Glutamatergic neuron (in vitro differentiated cells): ENCODE data around the gene DPM2. TPM values are rescaled to one million over a fixed set of nuclear protein-coding genes. Genes with fewer than 3 reads are reported as not detected.

Experiments used
- DNase-seq: peaks from one replicate; pipeline ENCODE4 v3.0.0; 2022
- H3K27ac Mint-ChIP-seq: one replicate; pipeline ENCODE4 v1.8.0; 2020; ENCODE audit warnings: mild to moderate bottlenecking, mixed read lengths, inconsistent platforms; ENCODE audit not compliant: unreplicated experiment
- H3K27me3 Mint-ChIP-seq: one replicate; pipeline ENCODE4 v1.8.0; 2020; ENCODE audit warnings: mild to moderate bottlenecking, moderate library complexity, mixed read lengths, inconsistent platforms; ENCODE audit not compliant: unreplicated experiment
- H3K36me3 Mint-ChIP-seq: one replicate; pipeline ENCODE4 v1.8.0; 2020; ENCODE audit warnings: mild to moderate bottlenecking, mixed read lengths, inconsistent platforms; ENCODE audit not compliant: unreplicated experiment
- H3K4me1 Mint-ChIP-seq: one replicate; pipeline ENCODE4 v1.8.0; 2020; ENCODE audit warnings: mild to moderate bottlenecking, low read depth, mixed read lengths, inconsistent platforms; ENCODE audit not compliant: unreplicated experiment
- H3K4me3 Mint-ChIP-seq: one replicate; pipeline ENCODE4 v1.8.0; 2020; ENCODE audit warnings: mild to moderate bottlenecking, mixed read lengths, inconsistent platforms; ENCODE audit not compliant: unreplicated experiment
- H3K9me3 Mint-ChIP-seq: one replicate; pipeline ENCODE4 v1.8.0; 2020; ENCODE audit warnings: mild to moderate bottlenecking, moderate library complexity, mixed read lengths, inconsistent platforms; ENCODE audit not compliant: unreplicated experiment
- total RNA-seq: library from RNA; stranded (reverse); fragmentation: NEBNext Ultra II Directional; extraction: Animal tissue kit (Norgen Biotek cat#: 25700); gene quantifications from one replicate; pipeline ENCODE4 v1.2.1, GENCODE V29; 2021; ENCODE audit not compliant: unreplicated experiment
- TF ChIP-seq, protein P1 (sequence below): fragments of 200-600 bp; sonication (generic); IDR thresholded peaks from one replicate; pipeline ENCODE4 v1.5.0; 2021; ENCODE audit not compliant: partially characterized antibody, unreplicated experiment

Gene DPM2
- total RNA-seq, 1 donor from 2014 or later: 35.3 TPM

DNA sequence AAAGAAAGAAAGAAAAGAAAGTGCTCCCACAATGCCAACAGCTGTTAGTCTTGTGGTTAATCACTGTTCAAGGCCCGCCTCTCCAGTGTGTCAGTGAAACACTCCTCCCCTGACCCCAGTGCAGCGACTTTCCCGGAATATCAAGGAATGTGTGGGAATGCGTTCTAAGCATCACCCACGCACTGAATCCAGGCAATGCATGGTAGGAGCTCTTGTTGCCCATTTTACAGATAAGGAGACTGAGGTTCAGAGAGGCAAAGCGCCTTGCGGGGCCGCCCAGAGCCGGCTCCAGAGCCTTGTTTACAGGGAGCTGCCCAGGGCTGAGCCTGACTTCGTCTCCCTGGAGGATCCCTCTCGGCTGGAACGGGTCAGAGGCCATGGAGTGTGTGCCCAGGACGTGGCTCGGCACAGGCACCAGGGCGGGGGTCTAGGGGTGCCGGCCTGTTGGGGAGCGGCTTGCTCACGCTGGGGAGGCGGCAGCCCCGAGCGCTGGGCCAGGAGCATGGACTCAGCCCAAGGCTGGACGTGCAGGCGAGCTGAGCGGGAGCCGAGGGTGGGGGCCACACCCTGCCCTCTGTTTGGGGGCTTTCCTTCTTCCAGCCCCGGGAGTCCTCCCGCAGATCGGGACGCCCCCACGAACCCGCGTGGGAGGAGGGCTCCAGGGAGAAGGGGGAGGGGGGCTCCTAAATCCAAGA is 39.1 kb downstream of the DPM2 start:
- H3K27me3 Mint-ChIP-seq: peaks cover 3% of the 10 kb centered on the region
- H3K27ac Mint-ChIP-seq: peak overlapping the region; percentile 38
- peak overlapping the region; percentile 85 for H3K4me3 Mint-ChIP-seq
- TF ChIP-seq, protein P1, sequence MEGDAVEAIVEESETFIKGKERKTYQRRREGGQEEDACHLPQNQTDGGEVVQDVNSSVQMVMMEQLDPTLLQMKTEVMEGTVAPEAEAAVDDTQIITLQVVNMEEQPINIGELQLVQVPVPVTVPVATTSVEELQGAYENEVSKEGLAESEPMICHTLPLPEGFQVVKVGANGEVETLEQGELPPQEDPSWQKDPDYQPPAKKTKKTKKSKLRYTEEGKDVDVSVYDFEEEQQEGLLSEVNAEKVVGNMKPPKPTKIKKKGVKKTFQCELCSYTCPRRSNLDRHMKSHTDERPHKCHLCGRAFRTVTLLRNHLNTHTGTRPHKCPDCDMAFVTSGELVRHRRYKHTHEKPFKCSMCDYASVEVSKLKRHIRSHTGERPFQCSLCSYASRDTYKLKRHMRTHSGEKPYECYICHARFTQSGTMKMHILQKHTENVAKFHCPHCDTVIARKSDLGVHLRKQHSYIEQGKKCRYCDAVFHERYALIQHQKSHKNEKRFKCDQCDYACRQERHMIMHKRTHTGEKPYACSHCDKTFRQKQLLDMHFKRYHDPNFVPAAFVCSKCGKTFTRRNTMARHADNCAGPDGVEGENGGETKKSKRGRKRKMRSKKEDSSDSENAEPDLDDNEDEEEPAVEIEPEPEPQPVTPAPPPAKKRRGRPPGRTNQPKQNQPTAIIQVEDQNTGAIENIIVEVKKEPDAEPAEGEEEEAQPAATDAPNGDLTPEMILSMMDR: no peak
- H3K36me3 Mint-ChIP-seq: peaks cover 9% of the 10 kb centered on the region
- no peak for DNase-seq
- peaks cover 1% of the 10 kb centered on the region for H3K4me1 Mint-ChIP-seq
- H3K9me3 Mint-ChIP-seq: peaks cover 5% of the 10 kb centered on the region

DNA sequence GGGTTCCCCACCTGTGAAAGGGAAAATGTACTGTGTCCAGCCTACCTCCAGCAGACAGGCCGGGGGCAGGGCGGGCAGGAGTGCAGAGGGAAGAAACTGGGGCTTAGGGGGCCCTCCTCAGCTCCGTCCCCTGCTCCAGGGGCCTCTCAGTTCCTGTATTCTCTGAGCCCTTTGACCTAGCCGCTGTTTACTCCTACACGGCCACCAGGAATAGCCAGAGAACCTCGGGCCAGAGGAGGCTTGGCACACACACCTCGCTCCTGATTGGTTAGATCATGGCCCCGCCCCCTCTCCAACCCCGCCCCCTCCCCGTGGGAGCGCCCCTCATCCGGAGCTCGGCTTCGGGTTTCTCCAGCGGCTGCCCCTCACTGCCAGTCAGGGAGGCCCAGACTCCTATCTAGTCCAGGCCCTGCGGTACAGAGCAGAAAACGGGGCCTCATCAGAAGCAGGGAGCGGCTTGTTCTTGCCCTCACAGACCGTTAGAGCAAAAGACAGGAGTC is 40.4 kb downstream of the DPM2 start:
- H3K9me3 Mint-ChIP-seq: peaks cover 5% of the 10 kb centered on the region
- H3K27me3 Mint-ChIP-seq: peaks cover 3% of the 10 kb centered on the region
- peaks cover 1% of the 10 kb centered on the region for H3K4me1 Mint-ChIP-seq
- no peak overlapping the region for H3K27ac Mint-ChIP-seq
- TF ChIP-seq, protein P1: no peak
- H3K4me3 Mint-ChIP-seq: no peak overlapping the region
- peak; percentile 82 for DNase-seq
- H3K36me3 Mint-ChIP-seq: peaks cover 20% of the 10 kb centered on the region

DNA sequence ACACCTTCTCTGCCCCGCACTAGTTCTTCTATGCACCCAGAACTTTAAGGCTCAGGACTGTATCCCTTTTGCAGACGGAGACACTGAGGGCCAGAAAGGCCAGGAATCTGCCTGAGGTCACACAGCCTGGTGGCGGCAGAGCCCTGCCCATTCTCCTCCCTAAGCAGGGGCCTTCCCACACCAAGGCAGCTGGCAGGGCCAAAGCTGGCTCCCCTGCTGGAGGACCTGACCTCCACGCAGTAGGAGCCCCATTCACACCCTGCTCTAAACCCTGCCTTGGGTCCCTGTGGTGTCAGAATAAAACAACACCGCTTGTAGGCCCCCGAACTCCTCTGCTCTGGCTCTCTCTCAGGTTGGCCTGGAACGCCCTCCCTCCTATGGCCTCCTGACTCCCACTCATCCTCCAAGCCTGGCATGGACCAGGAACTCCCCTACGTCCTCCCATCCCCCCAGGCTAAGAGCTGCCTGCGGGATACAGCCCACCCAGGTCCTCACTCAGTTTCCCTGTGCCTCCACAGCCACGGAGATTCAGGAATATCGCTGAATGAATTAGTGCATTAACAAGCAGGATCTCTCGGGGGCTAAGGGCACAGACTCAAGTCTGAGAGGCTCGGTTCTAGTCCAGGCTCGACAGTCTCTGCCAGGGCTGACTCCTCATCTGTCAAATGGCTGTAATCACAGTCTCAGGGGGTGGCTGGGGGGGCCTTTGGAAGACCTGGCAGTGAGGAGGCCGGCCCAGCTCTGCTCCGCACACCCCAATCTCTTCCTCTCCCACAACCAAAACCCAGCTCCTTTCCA is 41.1 kb downstream of the DPM2 start:
- TF ChIP-seq, protein P1: no peak
- no peak for DNase-seq
- Mint-ChIP-seq H3K27me3 (peaks cover 3% of the 10 kb centered on the region), H3K36me3 (peaks cover 20% of the 10 kb centered on the region), H3K9me3 (peaks cover 5% of the 10 kb centered on the region), H3K27ac (no peak overlapping the region), H3K4me3 (no peak overlapping the region), H3K4me1 (peaks cover 1% of the 10 kb centered on the region)

DNA sequence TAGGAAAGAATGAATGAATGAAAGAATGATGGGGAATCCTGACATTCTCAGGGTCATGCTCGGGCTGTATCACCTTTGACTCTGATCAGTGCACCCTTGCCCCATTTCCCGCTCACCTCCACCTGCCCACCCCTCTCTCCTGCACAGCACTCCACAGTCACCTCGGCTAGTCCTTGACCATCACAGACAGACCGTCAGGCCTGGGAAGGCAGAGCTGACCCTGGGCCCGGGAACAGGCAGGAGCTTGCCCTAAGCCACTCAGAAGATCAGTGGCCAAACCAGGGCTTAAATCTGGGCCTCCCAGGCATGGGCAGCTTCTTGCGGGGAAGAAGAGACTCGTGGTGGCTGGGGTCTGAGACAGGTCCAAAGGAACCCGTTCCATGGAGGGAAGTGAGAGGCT is 41.8 kb downstream of the DPM2 start:
- no peak for DNase-seq
- Mint-ChIP-seq H3K27me3 (peaks cover 3% of the 10 kb centered on the region), H3K27ac (no peak overlapping the region), H3K4me3 (no peak overlapping the region), H3K36me3 (peaks cover 20% of the 10 kb centered on the region), H3K9me3 (peaks cover 8% of the 10 kb centered on the region), H3K4me1 (peaks cover 1% of the 10 kb centered on the region)
- TF ChIP-seq, protein P1: no peak

DNA sequence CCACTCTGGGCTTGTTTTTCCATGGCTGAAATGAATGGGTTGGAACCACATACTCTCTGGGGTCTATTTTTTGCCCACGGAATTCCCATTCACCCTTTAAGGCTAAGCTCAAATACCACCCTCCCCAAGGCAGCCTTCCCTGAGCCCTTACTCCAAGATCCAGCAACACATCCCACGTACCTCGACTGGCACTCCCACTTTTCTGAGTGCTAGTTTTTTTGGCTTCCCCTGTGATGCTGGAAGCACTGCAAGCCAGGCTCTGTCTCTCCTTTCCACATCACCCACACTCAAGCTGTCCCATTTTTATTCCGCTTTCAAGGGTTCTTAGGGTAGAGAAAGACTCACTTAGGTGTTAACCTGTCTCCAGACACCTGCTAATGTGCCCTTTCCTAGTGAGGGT is 44.3 kb downstream of the DPM2 start:
- DNase-seq: no peak
- H3K4me1 Mint-ChIP-seq: peaks cover under 1% of the 10 kb centered on the region
- TF ChIP-seq, protein P1: no peak
- H3K27ac Mint-ChIP-seq: no peak overlapping the region
- H3K9me3 Mint-ChIP-seq: peaks cover 8% of the 10 kb centered on the region
- peaks cover under 1% of the 10 kb centered on the region for H3K27me3 Mint-ChIP-seq
- peaks cover 20% of the 10 kb centered on the region for H3K36me3 Mint-ChIP-seq
- no peak overlapping the region for H3K4me3 Mint-ChIP-seq
